NCI-H748 (cell line): ENCODE results near the gene USP26.
"Not testable (repeated sequence)": the region's sequence is repeated elsewhere in the genome, so short reads cannot be mapped to it uniquely, and the experiment has no call there.

Experiments used
- DNase-seq: peaks from one replicate; lab custom pipeline; 2025; ENCODE audit not compliant: unreplicated experiment; lab: John Stamatoyannopoulos, UW

The USP26 gene

GRCh38 chrX:133033010-133033409 is 63.9 kb downstream of the USP26 start:
- no peak for DNase-seq

- DNase-seq, result no peak
Measured at GRCh38 chrX:133018229-133018628, 78.7 kb downstream of the USP26 start.

GRCh38 chrX:133007458-133007857 is 89.5 kb downstream of the USP26 start:
- no peak for DNase-seq

- no peak for DNase-seq
Measured at GRCh38 chrX:133005616-133006015, 91.3 kb downstream of the USP26 start.

GRCh38 chrX:133005042-133005441 is 91.9 kb downstream of the USP26 start:
- DNase-seq, result peak; percentile 36

- DNase-seq, result peak; percentile 47
Measured at GRCh38 chrX:132999209-132999608, 97.7 kb downstream of the USP26 start.

- DNase-seq, result no peak
Measured at GRCh38 chrX:132990835-132991234, 106.1 kb downstream of the USP26 start.

GRCh38 chrX:132986556-132986955 is 110.4 kb downstream of the USP26 start:
- no peak for DNase-seq

- DNase-seq, result peak; percentile 19
Measured at GRCh38 chrX:132984058-132984650, 112.8 kb downstream of the USP26 start.

GRCh38 chrX:132983496-132983895 is 113.4 kb downstream of the USP26 start:
- DNase-seq, result peak; percentile 33

GRCh38 chrX:132980035-132980434 is 116.9 kb downstream of the USP26 start:
- DNase-seq, result not testable (repeated sequence)
